ENCODE measurements around the gene SNORC.

SNORC gene

DNA sequence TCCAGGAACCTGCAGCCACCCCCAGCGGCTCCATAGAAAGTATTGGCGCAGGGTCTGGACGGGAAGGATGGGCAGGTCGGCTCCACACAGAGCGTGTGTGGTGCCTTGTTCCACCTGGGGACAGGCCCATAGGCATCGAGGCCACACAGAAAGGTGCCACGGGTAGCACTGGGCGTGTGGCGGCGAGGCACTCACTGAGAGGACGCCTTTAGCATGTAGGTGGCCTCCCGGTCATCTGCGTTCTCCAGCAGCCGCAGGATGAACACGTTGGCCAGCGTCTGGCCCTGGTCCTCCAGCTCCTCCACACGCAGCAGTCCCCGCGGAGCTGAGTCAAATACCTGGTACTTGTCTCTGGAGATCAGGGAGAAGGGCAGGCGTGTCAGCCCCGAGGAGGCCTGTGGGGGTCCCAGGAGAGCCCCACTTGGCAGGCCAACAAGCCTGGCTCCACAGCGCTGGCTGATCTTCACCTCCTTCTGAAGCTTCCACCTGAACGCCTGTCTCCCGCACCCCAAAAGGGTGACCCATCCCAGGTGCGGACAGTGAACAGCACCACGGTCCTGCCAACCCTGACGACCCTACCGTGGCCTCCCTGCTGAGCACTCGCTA is 13.2 kb downstream of the SNORC start:
- DNase-seq, result no peak

DNA sequence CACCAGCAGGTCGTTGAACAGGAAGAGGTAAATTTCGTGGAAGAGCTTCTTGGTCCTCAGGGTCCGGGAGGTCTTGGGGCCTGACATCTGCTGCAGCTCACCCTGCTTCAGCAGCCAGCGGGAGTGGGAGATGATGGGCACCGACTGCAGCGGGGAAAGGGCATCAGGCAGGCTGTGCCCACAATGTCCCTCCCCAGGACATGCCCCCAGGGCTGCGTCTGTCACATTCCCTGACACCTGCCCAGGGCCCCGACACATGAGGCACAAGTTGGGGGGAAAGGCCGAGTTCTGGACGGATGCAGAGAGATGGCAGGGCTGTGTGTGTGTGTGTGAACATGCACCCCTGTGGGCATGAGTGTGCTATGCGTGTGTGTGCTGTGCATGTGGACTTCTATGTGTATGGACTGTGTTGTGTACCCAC is 13.9 kb downstream of the SNORC start:
- no peak for DNase-seq

- no peak for DNase-seq
These were observed 14.6 kb downstream of the SNORC start for GRCh38 chr2:232884549-232885263.

- DNase-seq, result no peak
These were observed 15.3 kb downstream of the SNORC start for GRCh38 chr2:232885264-232885961.

GRCh38 chr2:232886176-232886575 is 16.1 kb downstream of the SNORC start:
- DNase-seq, result no peak

DNA sequence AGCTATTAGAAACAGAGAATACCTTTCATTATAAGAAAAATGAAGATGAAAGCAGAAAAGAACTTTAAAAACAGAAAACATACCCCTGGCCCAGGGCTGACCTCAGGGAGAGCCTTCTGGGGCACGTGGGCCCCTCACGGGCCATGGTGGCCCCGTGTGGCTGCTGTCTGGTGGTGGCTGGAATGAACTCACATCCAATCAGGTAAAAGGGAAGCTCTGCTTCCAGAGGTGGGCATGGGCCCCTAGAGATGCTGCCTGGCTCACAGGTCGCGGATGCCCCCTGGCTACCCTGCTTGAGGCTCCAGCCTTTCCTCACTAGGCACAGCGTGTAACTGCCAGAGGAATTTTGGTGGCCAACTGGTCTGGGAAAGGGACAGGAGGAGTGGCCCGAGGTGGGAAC is 16.6 kb downstream of the SNORC start:
- no peak for DNase-seq

DNA sequence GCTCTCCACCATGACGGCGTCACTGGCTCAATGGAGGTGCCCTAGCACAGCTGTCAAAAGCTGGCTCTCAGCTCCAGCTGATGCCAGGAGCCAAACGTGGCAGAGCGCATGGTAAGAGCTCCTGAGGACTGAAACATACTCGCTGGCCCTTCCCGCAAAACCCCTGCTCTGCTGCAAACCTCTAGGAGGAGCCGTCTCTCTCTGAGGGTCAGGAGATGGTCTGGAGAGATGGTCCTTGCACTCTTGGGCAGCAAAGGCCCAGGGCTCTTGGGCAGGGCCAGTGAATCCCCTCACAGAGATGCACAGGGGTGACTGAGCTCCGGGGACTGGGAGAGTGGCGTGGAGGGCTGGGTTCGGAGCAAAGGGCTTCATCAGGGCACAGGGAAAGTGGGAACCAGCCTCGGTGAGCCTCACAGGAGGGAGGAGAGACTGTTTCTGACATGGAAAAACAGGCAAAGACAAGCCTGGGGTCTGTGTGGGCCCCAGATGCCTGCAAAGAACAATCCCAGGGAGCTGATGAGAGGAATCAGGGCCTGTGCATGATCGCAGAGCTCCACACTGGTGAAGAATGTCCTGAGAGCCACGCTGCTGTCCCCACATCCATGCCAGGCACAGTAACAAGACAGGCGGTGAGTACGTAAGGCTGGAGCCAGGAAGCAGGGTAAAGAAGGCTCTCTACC is 17.2 kb downstream of the SNORC start:
- DNase-seq, result no peak

GRCh38 chr2:232888099-232888836 is 18.2 kb downstream of the SNORC start:
- no peak for DNase-seq

GRCh38 chr2:232888839-232889529 is 18.9 kb downstream of the SNORC start:
- no peak for DNase-seq

- DNase-seq, result no peak
These were observed 19.9 kb downstream of the SNORC start for GRCh38 chr2:232889876-232890401.

GRCh38 chr2:232890536-232890895 is 20.5 kb downstream of the SNORC start:
- no peak for DNase-seq

- DNase-seq, result no peak
These were observed 21.0 kb downstream of the SNORC start for GRCh38 chr2:232890896-232891601.

GRCh38 chr2:232891621-232892071 is 21.6 kb downstream of the SNORC start:
- DNase-seq, result no peak

GRCh38 chr2:232892221-232892620 is 22.2 kb downstream of the SNORC start:
- no peak for DNase-seq

- no peak for DNase-seq
These were observed 22.8 kb downstream of the SNORC start for GRCh38 chr2:232892843-232893242.

GRCh38 chr2:232893834-232894233 is 23.8 kb downstream of the SNORC start:
- DNase-seq, result no peak

- DNase-seq, result no peak
These were observed 24.2 kb downstream of the SNORC start for GRCh38 chr2:232894251-232894650.

GRCh38 chr2:232894746-232895145 is 24.7 kb downstream of the SNORC start:
- DNase-seq, result no peak

DNA sequence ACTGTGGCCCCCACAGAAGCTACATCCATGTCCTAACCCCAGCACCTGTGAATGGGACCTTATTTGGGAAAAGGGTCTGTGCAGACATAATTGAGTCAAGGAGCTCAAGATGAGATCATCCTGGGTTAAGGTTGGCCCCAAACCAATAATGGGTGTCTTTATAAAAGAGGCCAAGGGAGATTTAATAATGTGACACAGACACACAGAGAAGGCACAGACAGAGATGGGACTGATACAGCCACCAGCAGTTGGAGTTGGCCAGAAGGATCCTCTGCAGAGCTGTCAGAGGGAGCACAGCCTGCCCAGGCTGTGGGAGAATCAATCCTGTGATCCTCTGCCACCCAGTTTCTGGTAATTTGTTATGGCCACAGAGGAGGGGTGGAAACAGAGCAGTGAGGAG is 26.0 kb downstream of the SNORC start:
- DNase-seq, result no peak

DNA sequence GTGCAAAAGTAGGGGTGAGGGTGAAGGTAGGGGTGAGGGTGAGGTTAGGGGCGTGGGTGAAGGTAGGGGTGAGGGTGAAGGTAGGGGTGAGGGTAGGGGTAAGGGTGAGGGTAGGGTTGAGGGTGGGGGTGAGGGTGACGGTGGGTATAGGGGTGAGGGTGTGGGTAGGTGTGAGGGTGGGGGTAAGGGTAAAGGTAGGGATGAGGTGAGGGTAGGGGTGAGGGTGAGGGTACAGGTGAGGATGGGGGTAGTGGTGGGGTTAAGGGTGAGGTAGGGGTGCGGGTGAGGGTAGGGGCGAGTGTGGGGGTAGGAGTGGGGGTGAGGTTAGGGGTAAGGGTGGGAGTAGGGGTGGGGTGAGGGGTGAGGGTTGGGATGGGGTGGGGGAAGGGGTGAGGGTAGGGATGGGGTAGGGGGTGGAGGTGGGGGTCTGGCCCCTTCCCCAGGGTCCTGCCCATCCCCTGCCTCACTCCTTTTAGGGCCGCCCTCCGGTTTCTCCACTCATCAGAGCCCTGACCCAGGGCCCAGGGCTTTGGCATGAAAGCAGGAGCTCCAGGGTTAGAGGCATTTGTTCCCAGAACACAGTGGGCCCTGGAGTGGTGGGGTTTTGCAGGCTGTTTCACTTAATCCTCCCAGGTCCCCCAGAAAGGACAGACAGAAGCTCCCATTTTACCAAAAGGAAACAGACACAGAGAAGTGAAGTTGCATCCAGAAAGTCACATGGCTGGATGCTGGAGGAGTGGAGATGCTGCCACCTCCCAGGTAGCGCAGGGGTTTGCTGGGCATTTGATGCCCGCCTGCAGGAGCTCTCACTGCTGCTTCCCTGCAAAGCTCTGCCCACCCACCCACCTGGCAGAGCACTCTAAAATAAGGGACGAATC is 26.9 kb downstream of the SNORC start:
- DNase-seq, result no peak

All from stimulated activated naive CD4-positive, alpha-beta T cell treated with Interleukin-2 at 50 U/mL for 16 hours (primary cell).